Measurements from ENCODE around the gene CALHM6. TPM values are rescaled to one million over a fixed set of nuclear protein-coding genes. Genes with fewer than 3 reads are reported as not detected.

The CALHM6 gene
- total RNA-seq, 4 donors from 2014 or later, result 1.3 to 2.9 (median 2.3) TPM

DNA sequence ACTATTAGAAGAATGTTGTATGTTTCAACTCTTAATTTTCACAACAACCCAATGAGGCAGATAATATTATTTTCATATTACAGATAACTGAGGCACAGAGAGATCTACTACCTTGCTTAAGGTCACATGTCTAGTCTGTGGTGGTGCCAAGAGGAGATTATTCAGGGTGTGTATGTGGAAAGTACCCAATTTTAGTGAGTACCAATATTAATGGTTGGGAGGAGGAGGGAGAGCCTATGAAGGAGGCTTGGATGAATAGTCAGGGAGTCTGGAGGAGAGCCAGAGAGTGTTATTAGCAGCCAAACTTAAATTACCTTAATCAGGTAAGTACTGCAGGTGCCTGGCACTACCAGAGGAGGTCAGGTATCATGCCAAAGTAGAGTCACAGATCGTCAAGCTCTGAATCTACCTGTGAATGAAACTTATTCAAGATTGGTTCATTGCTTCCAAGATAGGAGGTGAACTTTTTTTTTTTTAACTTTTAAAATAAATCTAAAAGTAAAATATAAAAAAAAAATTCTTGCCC, 10.9 kb upstream of the CALHM6 start:
- Histone ChIP-seq H3K4me1 (peaks cover 0 to 4% of the 10 kb centered on the region in 2 donors), H3K9me3 (no peaks in the 10 kb centered on the region), H3K36me3 (no peaks in the 10 kb centered on the region), H3K27ac (no peak overlapping the region), H3K4me3 (replicated peaks in 1 of 3) (no peak overlapping the region), H3K27me3 (no peaks in the 10 kb centered on the region)
- 27 to 41% methylated on average over 1 of the region's 1 CpG for WGBS, 2 donors
- peak; percentile 54 to 59 for DNase-seq
- no peak for TF ChIP-seq POLR2A (IDR thresholded peaks at IDR 0.05)
- TF ChIP-seq, protein P1, sequence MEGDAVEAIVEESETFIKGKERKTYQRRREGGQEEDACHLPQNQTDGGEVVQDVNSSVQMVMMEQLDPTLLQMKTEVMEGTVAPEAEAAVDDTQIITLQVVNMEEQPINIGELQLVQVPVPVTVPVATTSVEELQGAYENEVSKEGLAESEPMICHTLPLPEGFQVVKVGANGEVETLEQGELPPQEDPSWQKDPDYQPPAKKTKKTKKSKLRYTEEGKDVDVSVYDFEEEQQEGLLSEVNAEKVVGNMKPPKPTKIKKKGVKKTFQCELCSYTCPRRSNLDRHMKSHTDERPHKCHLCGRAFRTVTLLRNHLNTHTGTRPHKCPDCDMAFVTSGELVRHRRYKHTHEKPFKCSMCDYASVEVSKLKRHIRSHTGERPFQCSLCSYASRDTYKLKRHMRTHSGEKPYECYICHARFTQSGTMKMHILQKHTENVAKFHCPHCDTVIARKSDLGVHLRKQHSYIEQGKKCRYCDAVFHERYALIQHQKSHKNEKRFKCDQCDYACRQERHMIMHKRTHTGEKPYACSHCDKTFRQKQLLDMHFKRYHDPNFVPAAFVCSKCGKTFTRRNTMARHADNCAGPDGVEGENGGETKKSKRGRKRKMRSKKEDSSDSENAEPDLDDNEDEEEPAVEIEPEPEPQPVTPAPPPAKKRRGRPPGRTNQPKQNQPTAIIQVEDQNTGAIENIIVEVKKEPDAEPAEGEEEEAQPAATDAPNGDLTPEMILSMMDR (IDR thresholded peaks at IDR 0.05), result no peak
- intact Hi-C loops (cut with DNase I), result no loop called here

DNA sequence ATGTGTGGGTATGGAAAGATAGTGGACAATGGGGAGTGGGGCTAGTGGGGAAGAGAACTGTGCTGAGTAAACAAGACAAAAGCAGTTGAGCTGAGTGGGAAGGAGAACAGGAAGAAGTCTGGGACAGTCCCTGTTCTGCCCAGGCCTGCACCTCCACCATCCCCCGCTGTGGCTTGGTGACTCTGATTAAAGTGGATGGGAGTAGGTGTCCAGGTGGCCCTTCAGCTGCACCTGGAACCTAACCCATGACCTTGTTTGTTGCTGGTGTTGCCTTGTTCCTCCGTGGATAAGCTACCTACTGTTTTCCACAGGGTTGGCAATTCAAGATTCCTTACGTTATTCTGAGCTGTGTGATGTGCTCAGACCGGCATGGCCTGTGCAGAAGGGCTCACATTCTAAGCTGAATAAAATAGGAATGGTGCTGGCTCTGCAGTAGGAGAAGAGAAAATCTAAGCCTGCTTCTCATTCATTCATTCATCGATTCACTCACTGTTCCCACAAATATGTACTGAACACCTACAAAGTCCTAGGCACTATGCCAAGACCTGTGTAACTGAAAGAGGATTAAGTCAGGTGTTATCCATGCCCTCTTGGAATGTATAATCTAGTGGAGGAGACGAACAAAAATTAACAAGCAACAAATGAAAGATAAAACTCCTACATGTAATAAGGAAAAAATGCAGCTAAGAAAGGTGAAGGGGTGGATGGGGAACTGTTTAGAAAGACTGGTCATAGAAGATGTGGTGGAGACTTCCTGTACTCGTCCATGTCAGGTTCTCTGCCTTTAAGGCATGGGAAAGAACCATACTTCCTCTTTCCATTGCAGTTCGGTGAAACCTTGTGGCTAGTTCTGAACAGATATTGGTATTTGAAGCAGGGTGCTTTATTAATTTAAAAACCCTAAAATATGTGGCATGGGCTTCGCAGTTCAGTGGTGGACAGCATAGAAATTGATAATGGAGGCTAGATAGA, 10.1 kb upstream of the CALHM6 start:
- WGBS, 2 donors, result 82 to 84% methylated on average over 9 of the region's 9 CpGs
- Histone ChIP-seq H3K4me1 (peaks cover 0 to 4% of the 10 kb centered on the region in 2 donors), H3K9me3 (no peaks in the 10 kb centered on the region), H3K36me3 (no peaks in the 10 kb centered on the region), H3K4me3 (replicated peaks in 1 of 3) (no peak overlapping the region), H3K27me3 (no peaks in the 10 kb centered on the region), H3K27ac (no peak overlapping the region)
- intact Hi-C loops (cut with DNase I), result no loop called here
- TF ChIP-seq, protein P1 (IDR thresholded peaks at IDR 0.05), result no peak
- no peak for TF ChIP-seq POLR2A (IDR thresholded peaks at IDR 0.05)
- peak; percentile 54 to 62 for DNase-seq

DNA sequence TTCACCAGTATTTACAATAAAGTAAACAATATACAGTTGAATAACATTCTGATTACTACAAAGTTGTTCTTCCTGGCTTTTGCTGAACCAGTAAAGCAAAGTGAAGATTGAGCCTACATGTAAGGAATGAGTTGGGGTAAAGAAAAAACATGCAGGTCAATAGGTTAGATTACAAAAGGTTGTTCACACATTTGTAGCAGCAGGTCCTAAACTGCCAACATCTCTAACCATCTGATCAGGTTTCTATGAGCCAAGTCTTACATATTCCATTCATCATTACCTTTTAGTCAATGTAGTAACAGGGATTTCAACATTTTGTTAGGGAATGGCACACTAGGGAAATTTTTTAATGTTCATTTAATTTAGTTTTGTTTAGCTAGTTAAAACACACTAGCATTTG, 9.3 kb upstream of the CALHM6 start:
- no peak for DNase-seq
- Histone ChIP-seq H3K4me1 (peaks cover 0 to 3% of the 10 kb centered on the region in 2 donors), H3K4me3 (replicated peaks in 1 of 3) (no peak overlapping the region), H3K27ac (no peak overlapping the region), H3K9me3 (no peaks in the 10 kb centered on the region), H3K36me3 (no peaks in the 10 kb centered on the region), H3K27me3 (no peaks in the 10 kb centered on the region)
- intact Hi-C loops (cut with DNase I), result no loop called here
- TF ChIP-seq, protein P1 (IDR thresholded peaks at IDR 0.05), result no peak
- TF ChIP-seq POLR2A (IDR thresholded peaks at IDR 0.05), result no peak

DNA sequence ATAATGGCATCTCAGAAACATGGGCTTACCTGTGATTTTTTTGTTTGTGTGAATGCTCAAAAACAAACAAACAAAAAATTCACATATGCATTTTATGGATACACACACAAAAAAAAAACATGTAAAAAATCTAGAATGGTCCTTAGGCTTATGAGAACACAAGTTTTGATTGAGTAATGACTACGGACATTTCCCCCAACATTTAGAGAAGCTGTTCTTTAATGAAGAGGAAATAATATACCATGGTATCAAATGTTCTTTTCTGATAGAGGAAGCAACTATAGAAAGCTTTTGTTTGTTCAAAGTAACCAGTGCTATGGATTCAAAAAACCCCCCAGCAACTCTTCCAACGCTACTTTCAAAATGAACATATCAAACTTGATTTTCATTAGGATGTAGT, 8.6 kb upstream of the CALHM6 start:
- no peak overlapping the region for H3K4me3 ChIP-seq (replicated peaks in 1 of 3)
- no peaks in the 10 kb centered on the region for H3K4me1 ChIP-seq
- no peaks in the 10 kb centered on the region for H3K9me3 ChIP-seq
- no peak overlapping the region for H3K27ac ChIP-seq
- TF ChIP-seq POLR2A (IDR thresholded peaks at IDR 0.05), result no peak
- TF ChIP-seq, protein P1 (IDR thresholded peaks at IDR 0.05), result no peak
- H3K36me3 ChIP-seq, result no peaks in the 10 kb centered on the region
- intact Hi-C loops (cut with DNase I), result no loop called here
- H3K27me3 ChIP-seq, result no peaks in the 10 kb centered on the region
- 91 to 93% methylated on average over 2 of the region's 2 CpGs for WGBS, 2 donors
- no peak for DNase-seq

DNA sequence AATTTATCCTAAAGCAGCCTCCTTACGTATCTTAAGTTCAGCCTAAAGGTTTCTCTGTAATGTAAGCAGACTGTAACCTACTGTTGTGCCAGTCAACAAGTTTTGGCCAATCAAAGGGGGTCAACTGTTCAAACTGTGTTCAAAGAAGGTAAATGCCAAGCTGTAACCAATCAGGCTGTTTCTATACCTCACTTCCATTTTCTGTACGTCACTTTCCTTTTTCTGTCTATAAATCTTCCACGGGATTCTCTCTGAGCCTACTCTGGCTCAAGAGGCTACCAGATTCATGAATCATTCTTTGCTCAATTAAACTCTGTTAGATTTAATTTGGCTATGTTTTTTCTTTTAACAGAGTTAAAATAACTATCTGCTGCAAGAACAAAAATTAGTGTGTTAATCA, 5.1 kb upstream of the CALHM6 start:
- no peaks in the 10 kb centered on the region for H3K36me3 ChIP-seq
- intact Hi-C loops (cut with DNase I), result no loop called here
- H3K27ac ChIP-seq, result no peak overlapping the region
- H3K27me3 ChIP-seq, result no peaks in the 10 kb centered on the region
- TF ChIP-seq, protein P1 (IDR thresholded peaks at IDR 0.05), result no peak
- TF ChIP-seq POLR2A (IDR thresholded peaks at IDR 0.05), result no peak
- WGBS, 2 donors, result 87 to 88% methylated on average over 3 of the region's 3 CpGs
- no peaks in the 10 kb centered on the region for H3K9me3 ChIP-seq
- DNase-seq, result no peak
- H3K4me3 ChIP-seq (replicated peaks in 1 of 3), result no peak overlapping the region
- no peaks in the 10 kb centered on the region for H3K4me1 ChIP-seq

Measured in thyroid gland (tissue), 4 donors.